ENCODE results near the gene STT3A.

GRCh38 chr11:125671561-125671960 lies 78.9 kb downstream of the STT3A start:
- TF ChIP-seq POLR2AphosphoS5 (IDR thresholded peaks at IDR 0.05), result no peak
- TF ChIP-seq, protein P1, sequence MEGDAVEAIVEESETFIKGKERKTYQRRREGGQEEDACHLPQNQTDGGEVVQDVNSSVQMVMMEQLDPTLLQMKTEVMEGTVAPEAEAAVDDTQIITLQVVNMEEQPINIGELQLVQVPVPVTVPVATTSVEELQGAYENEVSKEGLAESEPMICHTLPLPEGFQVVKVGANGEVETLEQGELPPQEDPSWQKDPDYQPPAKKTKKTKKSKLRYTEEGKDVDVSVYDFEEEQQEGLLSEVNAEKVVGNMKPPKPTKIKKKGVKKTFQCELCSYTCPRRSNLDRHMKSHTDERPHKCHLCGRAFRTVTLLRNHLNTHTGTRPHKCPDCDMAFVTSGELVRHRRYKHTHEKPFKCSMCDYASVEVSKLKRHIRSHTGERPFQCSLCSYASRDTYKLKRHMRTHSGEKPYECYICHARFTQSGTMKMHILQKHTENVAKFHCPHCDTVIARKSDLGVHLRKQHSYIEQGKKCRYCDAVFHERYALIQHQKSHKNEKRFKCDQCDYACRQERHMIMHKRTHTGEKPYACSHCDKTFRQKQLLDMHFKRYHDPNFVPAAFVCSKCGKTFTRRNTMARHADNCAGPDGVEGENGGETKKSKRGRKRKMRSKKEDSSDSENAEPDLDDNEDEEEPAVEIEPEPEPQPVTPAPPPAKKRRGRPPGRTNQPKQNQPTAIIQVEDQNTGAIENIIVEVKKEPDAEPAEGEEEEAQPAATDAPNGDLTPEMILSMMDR (IDR thresholded peaks at IDR 0.05), result no peak
